Natural killer cell (primary cell): Measurements from ENCODE around the gene DGLUCY. TPM values are rescaled to one million over a fixed set of nuclear protein-coding genes. Genes with fewer than 3 reads are reported as not detected.

Experiments
- ATAC-seq, 3 donors: fragments of 150-1000 bp in 2 of 3; fragments of 200-7000 bp in 1 of 3; cut with Tn5 transposase; 1 replicate in 1 of 3; 2 replicates in 2 of 3; pipeline ENCODE4 v1.10.0; 2021; ENCODE audit warnings: mild to moderate bottlenecking in 2 of 3, moderate library complexity in 2 of 3
- DNase-seq, 2 donors: peaks; one replicate each; pipeline versions ENCODE4 v3.0.0 to v3.0.0-alpha.2; 2013 to 2021; ENCODE audit warnings: mixed read lengths in 1 of 2
- H3K27ac ChIP-seq: one replicate; pipeline ENCODE4 v1.5.1; 2013; ENCODE audit warnings: mild to moderate bottlenecking, low read length
- H3K27me3 ChIP-seq: one replicate; pipeline ENCODE4 v1.6.1; 2013; ENCODE audit warnings: low read length; ENCODE audit not compliant: control insufficient read depth, insufficient read depth
- H3K36me3 ChIP-seq: one replicate; pipeline ENCODE4 v1.6.1; 2013; ENCODE audit warnings: low read length; ENCODE audit not compliant: control insufficient read depth, insufficient read depth
- H3K4me1 ChIP-seq: one replicate; pipeline ENCODE4 v1.6.1; 2013; ENCODE audit warnings: low read length; ENCODE audit not compliant: control insufficient read depth, insufficient read depth
- H3K4me3 ChIP-seq: one replicate; pipeline ENCODE4 v1.5.1; 2013; ENCODE audit warnings: low read length
- H3K9me3 ChIP-seq: one replicate; pipeline ENCODE4 v1.6.1; 2013; ENCODE audit warnings: low read length; ENCODE audit not compliant: control insufficient read depth, insufficient read depth
- H3K27ac Mint-ChIP-seq, 2 donors: one replicate each; pipeline ENCODE4 v1.8.0; 2022; ENCODE audit warnings: mild to moderate bottlenecking in 2 of 2, mixed read lengths in 2 of 2, moderate library complexity in 1 of 2
- H3K27me3 Mint-ChIP-seq, 2 donors: one replicate each; pipeline ENCODE4 v1.8.0; 2022; ENCODE audit warnings: low read depth in 2 of 2, mixed read lengths in 2 of 2
- H3K36me3 Mint-ChIP-seq: one replicate; pipeline ENCODE4 v1.8.0; 2022; ENCODE audit warnings: mixed read lengths
- H3K4me1 Mint-ChIP-seq, 2 donors: one replicate each; pipeline ENCODE4 v1.8.0; 2022; ENCODE audit warnings: mixed read lengths in 2 of 2
- H3K4me3 Mint-ChIP-seq: one replicate; pipeline ENCODE4 v1.8.0; 2022; ENCODE audit warnings: mild to moderate bottlenecking, moderate library complexity, mixed read lengths
- H3K9me3 Mint-ChIP-seq, 2 donors: one replicate each; pipeline ENCODE4 v1.8.0; 2022; ENCODE audit warnings: mixed read lengths in 2 of 2
- CTCF ChIP-seq: fragments of 200-600 bp; IDR thresholded peaks from one replicate; pipeline ENCODE4 v1.8.0; 2022; ENCODE audit warnings: antibody characterized with exemption
- WGBS: methylation state at CpG from one replicate; pipeline ENCODE4 v1.1.7; 2013; ENCODE audit warnings: missing lambda C conversion rate; ENCODE audit not compliant: insufficient coverage; 5-methylcytosine and 5-hydroxymethylcytosine counted together
- intact Hi-C: fragments of 100-400 bp; cut with micrococcal nuclease; formaldehyde crosslinking; loops from one replicate; pipeline ENCODE4 v1.14.2; 2022
- total RNA-seq, 4 donors: library from RNA; stranded (reverse); fragments of 120-200 nt in 1 of 4; gene quantifications; one replicate each; pipeline versions ENCODE4 v1.2.3 to v1.2.4, GENCODE V29; 2013 to 2022

DGLUCY gene
- total RNA-seq, 3 donors from 2014 or later (not counting 1 experiment from before 2014, with no cell fraction given), result 108 to 142 (median 110) TPM

- no peaks in the 10 kb centered on the region for H3K4me1 ChIP-seq
- no peak overlapping the region for H3K4me3 ChIP-seq
- WGBS, result 92% methylated on average over 5 of the region's 5 CpGs
- no peak for TF ChIP-seq CTCF
- no peaks in the 10 kb centered on the region for H3K27me3 ChIP-seq
- Mint-ChIP-seq H3K27me3 (no peaks in the 10 kb centered on the region), H3K9me3 (no peaks in the 10 kb centered on the region), H3K4me1 (peaks cover 0 to 4% of the 10 kb centered on the region in 2 donors), H3K36me3 (no peaks in the 10 kb centered on the region), H3K27ac (no peak overlapping the region), H3K4me3 (no peak overlapping the region)
- no peak overlapping the region for H3K27ac ChIP-seq
- DNase-seq (no peak), ATAC-seq (no peak)
- intact Hi-C loops, result no loop called here
- peaks cover 76% of the 10 kb centered on the region for H3K36me3 ChIP-seq
- H3K9me3 ChIP-seq, result no peaks in the 10 kb centered on the region
Measured at GRCh38 chr14:91167380-91167770, 53.5 kb downstream of the DGLUCY start.

DNA sequence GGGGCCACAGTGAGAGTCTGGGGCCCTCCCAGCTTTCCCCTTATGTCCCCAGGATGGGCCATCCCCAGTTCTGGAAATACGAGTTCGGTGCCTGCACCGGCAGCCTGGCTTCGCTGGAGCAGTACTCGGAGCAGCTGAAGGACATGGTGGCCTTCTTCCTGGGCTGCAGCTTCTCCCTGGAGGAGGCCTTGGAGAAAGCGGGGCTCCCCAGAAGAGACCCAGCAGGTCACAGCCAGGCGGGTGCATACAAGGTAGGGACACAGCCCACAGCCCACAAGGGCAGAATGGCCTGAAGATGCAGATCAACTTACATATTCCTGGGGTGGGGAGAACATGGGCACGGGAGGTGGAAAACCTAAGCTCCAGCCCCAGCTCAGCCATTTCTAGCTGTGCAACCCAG, 56.1 kb downstream of the DGLUCY start:
- H3K36me3 Mint-ChIP-seq, result no peaks in the 10 kb centered on the region
- WGBS, result 92% methylated on average over 8 of the region's 8 CpGs
- H3K4me1 Mint-ChIP-seq, result peaks cover 0 to 11% of the 10 kb centered on the region in 2 donors
- Histone ChIP-seq H3K27me3 (no peaks in the 10 kb centered on the region), H3K27ac (no peak overlapping the region), H3K36me3 (peaks cover 67% of the 10 kb centered on the region), H3K9me3 (no peaks in the 10 kb centered on the region), H3K4me3 (no peak overlapping the region), H3K4me1 (no peaks in the 10 kb centered on the region)
- H3K27me3 Mint-ChIP-seq, result no peaks in the 10 kb centered on the region
- no peak overlapping the region for H3K27ac Mint-ChIP-seq
- no peaks in the 10 kb centered on the region for H3K9me3 Mint-ChIP-seq
- TF ChIP-seq CTCF, result no peak
- no peak for DNase-seq
- H3K4me3 Mint-ChIP-seq, result no peak overlapping the region
- intact Hi-C loops, result no loop called here
- no peak for ATAC-seq

- Histone ChIP-seq H3K27me3 (no peaks in the 10 kb centered on the region), H3K9me3 (no peaks in the 10 kb centered on the region), H3K4me3 (no peak overlapping the region), H3K4me1 (no peaks in the 10 kb centered on the region), H3K27ac (no peak overlapping the region), H3K36me3 (peaks cover 65% of the 10 kb centered on the region)
- no peak for TF ChIP-seq CTCF
- WGBS, result 97% methylated on average over 9 of the region's 9 CpGs
- no peak for ATAC-seq
- H3K27me3 Mint-ChIP-seq, result no peaks in the 10 kb centered on the region
- no peak for DNase-seq
- H3K4me1 Mint-ChIP-seq, result peaks cover 0 to 11% of the 10 kb centered on the region in 2 donors
- no peak overlapping the region for H3K27ac Mint-ChIP-seq
- H3K4me3 Mint-ChIP-seq, result no peak overlapping the region
- H3K9me3 Mint-ChIP-seq, result no peaks in the 10 kb centered on the region
- intact Hi-C loops, result no loop called here
- no peaks in the 10 kb centered on the region for H3K36me3 Mint-ChIP-seq
Measured at GRCh38 chr14:91170504-91171121, 56.7 kb downstream of the DGLUCY start.

DNA sequence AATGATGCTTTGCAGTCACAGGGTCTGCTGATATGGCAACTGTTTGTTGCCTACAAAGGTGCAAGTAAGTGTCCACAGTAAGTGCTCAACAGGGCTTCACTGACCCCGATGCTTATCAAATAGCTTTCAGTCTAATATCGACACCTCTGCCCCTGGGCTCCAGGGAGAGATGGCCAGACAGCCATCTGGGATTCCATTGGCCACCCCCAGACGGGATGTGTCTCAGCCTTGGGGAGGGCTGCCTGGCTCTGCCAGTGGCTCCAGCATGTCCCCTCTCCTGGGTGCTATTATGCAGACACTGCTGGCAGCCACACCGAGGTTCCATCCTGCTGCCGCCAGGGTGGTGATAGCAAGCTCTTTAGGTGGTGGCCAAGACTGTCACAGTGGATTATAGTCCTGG, 57.4 kb downstream of the DGLUCY start:
- 95% methylated on average over 5 of the region's 5 CpGs for WGBS
- no peak for TF ChIP-seq CTCF
- Mint-ChIP-seq H3K4me1 (peaks cover 0 to 11% of the 10 kb centered on the region in 2 donors), H3K27ac (no peak overlapping the region), H3K4me3 (no peak overlapping the region), H3K36me3 (no peaks in the 10 kb centered on the region), H3K9me3 (no peaks in the 10 kb centered on the region), H3K27me3 (no peaks in the 10 kb centered on the region)
- no peak overlapping the region for H3K4me3 ChIP-seq
- H3K27ac ChIP-seq, result no peak overlapping the region
- H3K36me3 ChIP-seq, result peaks cover 64% of the 10 kb centered on the region
- ATAC-seq, result no peak
- DNase-seq, result no peak
- H3K4me1 ChIP-seq, result no peaks in the 10 kb centered on the region
- H3K27me3 ChIP-seq, result no peaks in the 10 kb centered on the region
- intact Hi-C loops, result no loop called here
- no peaks in the 10 kb centered on the region for H3K9me3 ChIP-seq
